K562 (cell line): ENCODE data around the gene ZNF805. TPM values are rescaled to one million over a fixed set of nuclear protein-coding genes. Genes with fewer than 3 reads are reported as not detected.

ENCODE experiments used
- ASH1L ChIP-seq: fragments of 450-650 bp; IDR thresholded peaks from 2 replicates; pipeline ENCODE4 v1.6.1; 2018; ENCODE audit warnings: borderline replicate concordance, mild to moderate bottlenecking, low read depth; ENCODE audit not compliant: partially characterized antibody
- BACH1 ChIP-seq: fragments of 200-800 bp; sonication (Bioruptor generic); IDR thresholded peaks from 2 replicates; pipeline ENCODE4 v1.6.1; 2016; ENCODE audit warnings: missing genetic modification characterization, missing compliant biosample characterization
- DIDO1 ChIP-seq: fragments of 450-650 bp; IDR thresholded peaks from 2 replicates; pipeline ENCODE4 v1.6.1; 2016; ENCODE audit warnings: low read depth, missing biosample characterization, missing genetic modification characterization
- GABPB1 ChIP-seq: sonication (generic); formaldehyde crosslinking; IDR thresholded peaks from 2 replicates; pipeline ENCODE4 v1.8.0; 2022; ENCODE audit warnings: mild to moderate bottlenecking, missing genetic modification reagents
- GABPB2 ChIP-seq: fragments of 250-450 bp; sonication (Bioruptor Pico); conservative IDR thresholded peaks from 2 replicates; pipeline ENCODE4 v1.5.1; 2021; ENCODE audit warnings: mild to moderate bottlenecking
- HMGN3 ChIP-seq: IDR thresholded peaks from 2 replicates; pipeline ENCODE4 v1.6.1; 2011; ENCODE audit warnings: borderline replicate concordance, low read depth, mild to moderate bottlenecking, mixed read lengths, low read length; ENCODE audit not compliant: insufficient read length; ENCODE audit errors: extremely low read depth
- HNRNPLL ChIP-seq: fragments of 200-400 bp; formaldehyde crosslinking; IDR thresholded peaks from 2 replicates; pipeline ENCODE4 v1.6.1; 2017; ENCODE audit warnings: low read length, low read depth, mild to moderate bottlenecking; ENCODE audit not compliant: poor library complexity, severe bottlenecking
- KHSRP ChIP-seq: fragments of 450-650 bp; IDR thresholded peaks from 2 replicates; pipeline ENCODE4 v1.6.1; 2017
- NR2C2 ChIP-seq, 2 experiments: fragments of 200-800 bp in 1 of 2; sonication (Bioruptor generic) in 1 of 2; sonication (generic) in 1 of 2; formaldehyde crosslinking in 1 of 2; IDR thresholded peaks; 2 replicates each; pipeline versions ENCODE4 v1.6.1 to v1.8.0; 2016 to 2022; ENCODE audit warnings: mild to moderate bottlenecking in 1 of 2, missing compliant biosample characterization in 1 of 2, missing genetic modification characterization in 1 of 2, missing genetic modification reagents in 1 of 2
- RBM17 ChIP-seq: fragments of 200-400 bp; formaldehyde crosslinking; IDR thresholded peaks from 2 replicates; pipeline ENCODE4 v1.6.1; 2017; ENCODE audit warnings: low read depth, mild to moderate bottlenecking, low read length, borderline replicate concordance
- RHOXF2B ChIP-seq: fragments of 250-450 bp; sonication (Bioruptor Pico); conservative IDR thresholded peaks from 2 replicates; pipeline ENCODE4 v1.5.1; 2021
- SIX5 ChIP-seq, 2 experiments: IDR thresholded peaks; 2 replicates each; pipeline ENCODE4 v1.6.1; 2011; ENCODE audit warnings: low read length in 2 of 2, borderline replicate concordance in 1 of 2, low read depth in 1 of 2, mild to moderate bottlenecking in 1 of 2, moderate library complexity in 1 of 2; ENCODE audit not compliant: insufficient read depth in 1 of 2
- SPI1 ChIP-seq: IDR thresholded peaks from 2 replicates; pipeline ENCODE4 v1.6.1; 2011; ENCODE audit warnings: low read depth, low read length, control low read depth, borderline replicate concordance
- TCF7 ChIP-seq: sonication (generic); IDR thresholded peaks from 2 replicates; pipeline ENCODE4 v1.6.1; 2016; ENCODE audit warnings: antibody characterized with exemption, borderline replicate concordance
- TFAM ChIP-seq: fragments of 250-450 bp; sonication (Bioruptor Pico); conservative IDR thresholded peaks from 2 replicates; pipeline ENCODE4 v1.5.0; 2021; ENCODE audit warnings: mild to moderate bottlenecking, moderate library complexity
- ZFX ChIP-seq: sonication (generic); formaldehyde crosslinking; IDR thresholded peaks from 2 replicates; pipeline ENCODE4 v1.8.0; 2022; ENCODE audit warnings: mild to moderate bottlenecking, missing genetic modification reagents, moderate library complexity
- ZNF146 ChIP-seq: IDR thresholded peaks from one replicate; pipeline ENCODE4 v1.6.1; 2018; ENCODE audit warnings: missing compliant biosample characterization; ENCODE audit not compliant: unreplicated experiment
- ZNF354B ChIP-seq: fragments of 250-450 bp; sonication (Bioruptor Pico); IDR thresholded peaks from 2 replicates; pipeline ENCODE4 v1.4.0; 2020
- polyA plus RNA-seq, 8 experiments: library from polyadenylated mRNA; depleted of rRNA in 4 of 8; stranded (reverse) in 5 of 8; unstranded in 3 of 8; fragments of >200 nt; fragmentation: Nextera tagmentation in 2 of 8; fragmentation: Illumina TruSeq in 1 of 8; extraction: Ambion mirVana in 2 of 8; extraction: Trizol in 1 of 8; gene quantifications; 2 replicates each; pipeline versions ENCODE4 v1.2.1 to v1.2.3, GENCODE V29; 2011 to 2014; ENCODE audit warnings: inconsistent platforms in 1 of 8, missing spikeins in 1 of 8
- total RNA-seq, 7 experiments: library from RNA; depleted of rRNA in 6 of 7; stranded (reverse); fragments of >200 nt in 6 of 7; fragmentation: Illumina TruSeq in 2 of 7; extraction: Trizol in 2 of 7; gene quantifications; 2 replicates each; pipeline versions ENCODE4 v1.2.1 to v1.2.3, GENCODE V29; 2011 to 2021; ENCODE audit warnings: low replicate concordance in 1 of 7
- TF ChIP-seq, protein P1 (sequence below): sonication (generic); formaldehyde crosslinking; IDR thresholded peaks from 2 replicates; pipeline ENCODE4 v1.8.0; 2022; ENCODE audit warnings: mild to moderate bottlenecking, missing genetic modification reagents
- TF ChIP-seq, protein P2 (sequence below): sonication (generic); formaldehyde crosslinking; IDR thresholded peaks from 2 replicates; pipeline ENCODE4 v1.8.1; 2023; ENCODE audit warnings: missing genetic modification reagents, mild to moderate bottlenecking, borderline replicate concordance
- TF ChIP-seq, protein P3 (sequence below), 2 experiments: fragments of 450-650 bp; IDR thresholded peaks; 2 replicates each; pipeline ENCODE4 v1.6.1; 2016

Gene ZNF805
- total and polyA plus RNA-seq, 9 of the 15 experiments (the other 6 are each of a cell fraction or from before 2014, with no cell fraction given) = 0.32 to 6.7 (median 3.9) TPM

DNA sequence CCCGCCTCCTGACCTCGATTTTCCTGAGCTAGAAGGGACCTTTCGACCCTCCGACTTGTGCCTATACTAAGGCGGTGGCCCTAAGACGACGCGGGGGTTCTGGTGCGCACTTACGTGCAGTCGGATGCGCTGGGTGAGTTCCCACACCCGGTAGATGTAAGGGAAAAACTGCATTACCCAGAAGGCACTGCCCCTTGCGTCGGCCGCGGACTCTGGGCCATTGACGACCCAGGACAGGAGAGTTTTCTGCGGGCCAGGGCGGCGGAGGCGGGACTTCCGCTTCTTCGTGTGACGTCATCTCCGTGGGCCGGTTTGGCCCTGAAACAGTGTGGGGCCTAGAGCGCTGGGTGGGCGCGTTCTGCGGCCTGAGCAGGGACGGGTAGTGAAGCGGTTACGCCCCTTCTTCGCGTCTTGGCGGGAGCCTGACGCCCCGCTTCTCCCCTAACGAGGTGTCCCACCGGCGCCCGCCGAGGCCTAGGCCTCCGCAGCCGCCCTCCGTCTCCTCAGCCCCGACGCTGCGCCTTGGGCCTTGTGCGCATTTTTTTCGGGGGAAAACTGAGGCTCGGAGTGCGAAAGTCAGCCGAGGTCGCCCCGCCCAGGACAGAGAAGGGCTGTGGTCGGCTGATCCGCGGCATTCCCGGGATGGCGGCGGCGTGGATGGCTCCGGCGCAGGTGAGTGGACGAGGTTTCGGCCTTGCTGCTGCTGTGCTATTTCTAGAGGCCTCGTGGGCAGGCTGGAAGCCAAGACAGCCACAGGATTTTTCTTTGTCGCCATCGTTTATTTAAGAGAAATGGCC, 39.9 kb downstream of the ZNF805 start, which contains the start of gene ZNF460 (continued):
- TF ChIP-seq RHOXF2B (CRISPR knock-in tag) (no peak), KHSRP (peak; percentile 75), TCF7 (no peak), DIDO1 (tag) (peak; percentile 31; the same call in 1 of the 2 replicates), RBM17 (no peak), TFAM (CRISPR knock-in tag) (no peak), BACH1 (tag) (no peak), ASH1L (no peak), ZNF354B (CRISPR knock-in tag) (no peak), GABPB1 (CRISPR knock-in tag) (peak; percentile 98), HMGN3 (peak; percentile 59), HNRNPLL (peak; percentile 88), ZNF146 (CRISPR knock-in tag) (no peak), ZFX (CRISPR knock-in tag) (peak; percentile 100), NR2C2 (CRISPR knock-in tag; IDR thresholded peaks at IDR 0.05) (peak; percentile 67; the same call in 1 of the 2 replicates), NR2C2 (tag; IDR thresholded peaks at IDR 0.05) (peak; percentile 81), SIX5 (IDR thresholded peaks at IDR 0.05; ENCODE audit: borderline replicate concordance in 1 of 2, insufficient read depth in 1 of 2, low read depth in 1 of 2, low read length in 2 of 2) (peak; percentile 68; a peak in 3 of 4 replicates), SPI1 (peak; percentile 87), GABPB2 (no peak)
- TF ChIP-seq, protein P1, sequence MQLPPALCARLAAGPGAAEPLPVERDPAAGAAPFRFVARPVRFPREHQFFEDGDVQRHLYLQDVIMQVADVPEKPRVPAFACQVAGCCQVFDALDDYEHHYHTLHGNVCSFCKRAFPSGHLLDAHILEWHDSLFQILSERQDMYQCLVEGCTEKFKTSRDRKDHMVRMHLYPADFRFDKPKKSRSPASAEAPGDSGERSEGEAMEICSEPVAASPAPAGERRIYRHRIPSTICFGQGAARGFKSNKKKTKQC (CRISPR knock-in tag) = peak; percentile 22; the same call in 1 of the 2 replicates
- TF ChIP-seq, protein P2, sequence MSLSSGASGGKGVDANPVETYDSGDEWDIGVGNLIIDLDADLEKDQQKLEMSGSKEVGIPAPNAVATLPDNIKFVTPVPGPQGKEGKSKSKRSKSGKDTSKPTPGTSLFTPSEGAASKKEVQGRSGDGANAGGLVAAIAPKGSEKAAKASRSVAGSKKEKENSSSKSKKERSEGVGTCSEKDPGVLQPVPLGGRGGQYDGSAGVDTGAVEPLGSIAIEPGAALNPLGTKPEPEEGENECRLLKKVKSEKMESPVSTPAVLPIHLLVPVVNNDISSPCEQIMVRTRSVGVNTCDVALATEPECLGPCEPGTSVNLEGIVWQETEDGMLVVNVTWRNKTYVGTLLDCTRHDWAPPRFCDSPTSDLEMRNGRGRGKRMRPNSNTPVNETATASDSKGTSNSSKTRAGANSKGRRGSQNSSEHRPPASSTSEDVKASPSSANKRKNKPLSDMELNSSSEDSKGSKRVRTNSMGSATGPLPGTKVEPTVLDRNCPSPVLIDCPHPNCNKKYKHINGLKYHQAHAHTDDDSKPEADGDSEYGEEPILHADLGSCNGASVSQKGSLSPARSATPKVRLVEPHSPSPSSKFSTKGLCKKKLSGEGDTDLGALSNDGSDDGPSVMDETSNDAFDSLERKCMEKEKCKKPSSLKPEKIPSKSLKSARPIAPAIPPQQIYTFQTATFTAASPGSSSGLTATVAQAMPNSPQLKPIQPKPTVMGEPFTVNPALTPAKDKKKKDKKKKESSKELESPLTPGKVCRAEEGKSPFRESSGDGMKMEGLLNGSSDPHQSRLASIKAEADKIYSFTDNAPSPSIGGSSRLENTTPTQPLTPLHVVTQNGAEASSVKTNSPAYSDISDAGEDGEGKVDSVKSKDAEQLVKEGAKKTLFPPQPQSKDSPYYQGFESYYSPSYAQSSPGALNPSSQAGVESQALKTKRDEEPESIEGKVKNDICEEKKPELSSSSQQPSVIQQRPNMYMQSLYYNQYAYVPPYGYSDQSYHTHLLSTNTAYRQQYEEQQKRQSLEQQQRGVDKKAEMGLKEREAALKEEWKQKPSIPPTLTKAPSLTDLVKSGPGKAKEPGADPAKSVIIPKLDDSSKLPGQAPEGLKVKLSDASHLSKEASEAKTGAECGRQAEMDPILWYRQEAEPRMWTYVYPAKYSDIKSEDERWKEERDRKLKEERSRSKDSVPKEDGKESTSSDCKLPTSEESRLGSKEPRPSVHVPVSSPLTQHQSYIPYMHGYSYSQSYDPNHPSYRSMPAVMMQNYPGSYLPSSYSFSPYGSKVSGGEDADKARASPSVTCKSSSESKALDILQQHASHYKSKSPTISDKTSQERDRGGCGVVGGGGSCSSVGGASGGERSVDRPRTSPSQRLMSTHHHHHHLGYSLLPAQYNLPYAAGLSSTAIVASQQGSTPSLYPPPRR (CRISPR knock-in tag) = peak; percentile 84; the same call in 1 of the 2 replicates
- TF ChIP-seq, protein P3, sequence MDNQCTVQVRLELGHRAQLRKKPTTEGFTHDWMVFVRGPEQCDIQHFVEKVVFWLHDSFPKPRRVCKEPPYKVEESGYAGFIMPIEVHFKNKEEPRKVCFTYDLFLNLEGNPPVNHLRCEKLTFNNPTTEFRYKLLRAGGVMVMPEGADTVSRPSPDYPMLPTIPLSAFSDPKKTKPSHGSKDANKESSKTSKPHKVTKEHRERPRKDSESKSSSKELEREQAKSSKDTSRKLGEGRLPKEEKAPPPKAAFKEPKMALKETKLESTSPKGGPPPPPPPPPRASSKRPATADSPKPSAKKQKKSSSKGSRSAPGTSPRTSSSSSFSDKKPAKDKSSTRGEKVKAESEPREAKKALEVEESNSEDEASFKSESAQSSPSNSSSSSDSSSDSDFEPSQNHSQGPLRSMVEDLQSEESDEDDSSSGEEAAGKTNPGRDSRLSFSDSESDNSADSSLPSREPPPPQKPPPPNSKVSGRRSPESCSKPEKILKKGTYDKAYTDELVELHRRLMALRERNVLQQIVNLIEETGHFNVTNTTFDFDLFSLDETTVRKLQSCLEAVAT (IDR thresholded peaks at IDR 0.05) = no peak
